ENCODE results near the gene MEX3A. TPM values are rescaled to one million over a fixed set of nuclear protein-coding genes. Genes with fewer than 3 reads are reported as not detected.

The MEX3A gene, protein sequence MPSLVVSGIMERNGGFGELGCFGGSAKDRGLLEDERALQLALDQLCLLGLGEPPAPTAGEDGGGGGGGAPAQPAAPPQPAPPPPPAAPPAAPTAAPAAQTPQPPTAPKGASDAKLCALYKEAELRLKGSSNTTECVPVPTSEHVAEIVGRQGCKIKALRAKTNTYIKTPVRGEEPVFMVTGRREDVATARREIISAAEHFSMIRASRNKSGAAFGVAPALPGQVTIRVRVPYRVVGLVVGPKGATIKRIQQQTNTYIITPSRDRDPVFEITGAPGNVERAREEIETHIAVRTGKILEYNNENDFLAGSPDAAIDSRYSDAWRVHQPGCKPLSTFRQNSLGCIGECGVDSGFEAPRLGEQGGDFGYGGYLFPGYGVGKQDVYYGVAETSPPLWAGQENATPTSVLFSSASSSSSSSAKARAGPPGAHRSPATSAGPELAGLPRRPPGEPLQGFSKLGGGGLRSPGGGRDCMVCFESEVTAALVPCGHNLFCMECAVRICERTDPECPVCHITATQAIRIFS
- total RNA-seq = not detected
- polyA plus RNA-seq = not detected

- H3K27ac ChIP-seq (ENCODE audit: insufficient read depth, low read length, poor library complexity, severe bottlenecking) = no peak within 1 kb of the TSS
- Mint-ChIP-seq H3K4me3 (peak within 1 kb of the TSS; percentile 82 to 90 (median 86)), H3K9me3 (peaks cover 0 to 3% (median 0%) of the 10 kb centered on the region in 7 donors), H3K27me3 (peaks cover 68% of the 10 kb centered on the region), H3K4me1 (peaks cover 0 to 18% (median 1%) of the 10 kb centered on the region in 4 donors), H3K27ac (peak within 1 kb of the TSS in 1 of 3 donors; percentile 11), H3K36me3 (no peaks in the 10 kb centered on the region)
- H3K27me3 ChIP-seq (ENCODE audit: control insufficient read depth, insufficient read depth, low read length) = peaks cover 16% of the 10 kb centered on the region
- peaks cover 17% of the 10 kb centered on the region for H3K4me1 ChIP-seq (ENCODE audit: control insufficient read depth, insufficient read depth, low read length, poor library complexity, severe bottlenecking)
- H3K36me3 ChIP-seq (ENCODE audit: control insufficient read depth, insufficient read depth, low read length) = no peaks in the 10 kb centered on the region
- peak within 1 kb of the TSS; percentile 57 for H3K4me3 ChIP-seq (ENCODE audit: low read depth, low read length)
- H3K9me3 ChIP-seq (ENCODE audit: control insufficient read depth in 2 of 2, low read length in 2 of 2) = no peaks in the 10 kb centered on the region
- DNase-seq = peak; percentile 55 to 56 (median 56)
- peak; percentile 69 to 72 for ATAC-seq (ENCODE audit: low read depth in 2 of 2)
Observed at GRCh38 chr1:156082309-156083091, at the start of gene MEX3A. Gene MEX3A, minus strand, starts transcription at chr1:156082465. Its CDS starts 467 bp downstream, at chr1:156081998.

- Histone ChIP-seq H3K9me3 (ENCODE audit: control insufficient read depth in 2 of 2, low read length in 2 of 2) (no peaks in the 10 kb centered on the region), H3K4me1 (ENCODE audit: control insufficient read depth, insufficient read depth, low read length, poor library complexity, severe bottlenecking) (peaks cover 45% of the 10 kb centered on the region), H3K4me3 (ENCODE audit: low read depth, low read length) (no peak overlapping the region), H3K27me3 (ENCODE audit: control insufficient read depth, insufficient read depth, low read length) (no peaks in the 10 kb centered on the region), H3K27ac (ENCODE audit: insufficient read depth, low read length, poor library complexity, severe bottlenecking) (no peak overlapping the region), H3K36me3 (ENCODE audit: control insufficient read depth, insufficient read depth, low read length) (peaks cover 38% of the 10 kb centered on the region)
- peaks cover 10% of the 10 kb centered on the region for H3K27me3 Mint-ChIP-seq
- peaks cover 8 to 50% (median 33%) of the 10 kb centered on the region in 4 donors for H3K4me1 Mint-ChIP-seq
- H3K9me3 Mint-ChIP-seq = peaks cover 0 to 4% (median 0%) of the 10 kb centered on the region in 7 donors
- H3K4me3 Mint-ChIP-seq = peak overlapping the region in 1 of 4 donors; percentile 77
- no peaks in the 10 kb centered on the region for H3K36me3 Mint-ChIP-seq
- peak overlapping the region in 1 of 3 donors; percentile 50 for H3K27ac Mint-ChIP-seq
- DNase-seq (no peak), ATAC-seq (ENCODE audit: low read depth in 2 of 2) (no peak)
Observed at GRCh38 chr1:156130578-156130942, 48.3 kb upstream of the MEX3A start.

DNA sequence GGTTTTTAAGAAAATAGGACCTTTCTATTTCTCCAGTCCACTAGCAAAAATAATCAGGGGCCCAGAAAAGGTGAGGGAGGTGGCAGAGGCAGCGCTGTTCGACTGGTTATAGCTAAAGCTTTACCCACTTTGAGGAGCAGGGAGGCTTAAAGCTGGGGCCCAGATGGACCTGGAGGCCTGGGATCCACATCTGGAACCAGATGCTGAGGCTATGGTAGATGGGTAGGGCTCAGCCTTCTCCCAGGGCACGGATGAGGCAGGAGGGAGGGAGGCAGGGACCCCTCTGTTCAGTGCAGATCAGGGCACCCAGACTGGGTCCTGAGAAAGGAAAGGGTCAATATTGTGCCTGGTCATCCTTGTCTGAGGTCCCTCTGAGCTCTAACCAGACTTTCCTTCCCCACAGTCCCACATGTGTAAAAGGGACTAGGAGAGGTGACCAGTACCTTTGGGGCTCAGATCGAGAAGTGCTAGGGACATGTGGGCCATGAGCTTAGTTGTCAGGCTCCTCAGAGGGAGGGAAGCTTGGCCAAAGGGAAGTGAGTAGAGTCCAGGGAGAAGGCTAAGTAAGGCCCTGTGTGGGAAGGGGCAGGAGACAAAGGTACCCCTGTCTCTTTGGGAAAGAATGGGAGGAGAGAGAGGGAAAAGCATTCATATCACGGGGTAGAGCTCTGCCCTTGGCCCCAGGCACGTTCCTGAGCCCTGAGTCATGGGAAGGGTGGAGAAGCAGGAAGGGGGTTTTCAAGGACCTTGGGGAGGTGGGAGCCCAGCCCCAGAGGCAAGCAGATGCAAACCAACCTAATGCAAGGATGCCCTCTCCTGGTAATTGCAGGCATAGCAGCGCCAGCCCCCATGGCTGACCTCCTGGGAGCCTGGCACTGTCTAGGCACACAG lies 47.7 kb upstream of the MEX3A start:
- no peaks in the 10 kb centered on the region for H3K36me3 Mint-ChIP-seq
- H3K27ac ChIP-seq (ENCODE audit: insufficient read depth, low read length, poor library complexity, severe bottlenecking) = peak overlapping the region; percentile 47

GRCh38 chr1:156128654-156129597 lies 46.7 kb upstream of the MEX3A start:
- H3K27me3 ChIP-seq (ENCODE audit: control insufficient read depth, insufficient read depth, low read length) = no peaks in the 10 kb centered on the region
- peaks cover 8 to 66% (median 43%) of the 10 kb centered on the region in 4 donors for H3K4me1 Mint-ChIP-seq
- DNase-seq (no peak), ATAC-seq (ENCODE audit: low read depth in 2 of 2) (no peak)
- H3K9me3 ChIP-seq (ENCODE audit: control insufficient read depth in 2 of 2, low read length in 2 of 2) = no peaks in the 10 kb centered on the region
- H3K36me3 ChIP-seq (ENCODE audit: control insufficient read depth, insufficient read depth, low read length) = peaks cover 23% of the 10 kb centered on the region
- peaks cover 13% of the 10 kb centered on the region for H3K27me3 Mint-ChIP-seq
- H3K4me1 ChIP-seq (ENCODE audit: control insufficient read depth, insufficient read depth, low read length, poor library complexity, severe bottlenecking) = peaks cover 56% of the 10 kb centered on the region
- H3K9me3 Mint-ChIP-seq = peaks cover 0 to 2% (median 0%) of the 10 kb centered on the region in 7 donors
- no peaks in the 10 kb centered on the region for H3K36me3 Mint-ChIP-seq
- peak overlapping the region in 3 of 4 donors; percentile 36 to 84 (median 52) for H3K4me3 Mint-ChIP-seq
- H3K27ac Mint-ChIP-seq = peak overlapping the region; percentile 76 to 89 (median 86)
- H3K27ac ChIP-seq (ENCODE audit: insufficient read depth, low read length, poor library complexity, severe bottlenecking) = peak overlapping the region; percentile 50
- no peak overlapping the region for H3K4me3 ChIP-seq (ENCODE audit: low read depth, low read length)

More for the DNA sequence above, 47.7 kb upstream of the MEX3A start:
- DNase-seq = peak; percentile 59 to 72 (median 71)
- Histone ChIP-seq H3K36me3 (ENCODE audit: control insufficient read depth, insufficient read depth, low read length) (peaks cover 33% of the 10 kb centered on the region), H3K27me3 (ENCODE audit: control insufficient read depth, insufficient read depth, low read length) (no peaks in the 10 kb centered on the region), H3K9me3 (ENCODE audit: control insufficient read depth in 2 of 2, low read length in 2 of 2) (no peaks in the 10 kb centered on the region), H3K4me3 (ENCODE audit: low read depth, low read length) (no peak overlapping the region), H3K4me1 (ENCODE audit: control insufficient read depth, insufficient read depth, low read length, poor library complexity, severe bottlenecking) (peaks cover 48% of the 10 kb centered on the region)
- Mint-ChIP-seq H3K27ac (peak overlapping the region; percentile 32 to 62 (median 50)), H3K27me3 (peaks cover 12% of the 10 kb centered on the region), H3K9me3 (peaks cover 0 to 4% (median 0%) of the 10 kb centered on the region in 7 donors), H3K4me3 (peak overlapping the region in 3 of 4 donors; percentile 6 to 77 (median 28)), H3K4me1 (peaks cover 8 to 56% (median 37%) of the 10 kb centered on the region in 4 donors)
- ATAC-seq (ENCODE audit: low read depth in 2 of 2) = peak; percentile 24 to 42

DNA sequence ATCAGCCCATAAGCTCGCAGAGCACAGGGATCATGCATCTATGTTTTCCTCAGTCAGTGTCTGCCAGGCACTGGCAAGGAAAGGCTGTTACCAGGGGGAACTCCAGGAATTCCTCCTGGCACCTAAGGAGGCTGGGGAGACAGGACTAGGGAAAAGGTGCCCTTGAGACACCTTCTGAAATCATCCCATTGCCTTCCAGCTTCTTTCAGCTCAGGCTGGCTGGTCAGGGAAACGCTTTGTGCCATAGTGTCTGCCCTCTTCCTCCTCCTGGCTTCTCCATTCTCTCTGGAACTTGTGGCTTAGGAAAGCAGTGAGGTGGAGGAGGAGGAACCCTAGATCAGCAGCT lies 46.0 kb upstream of the MEX3A start:
- H3K4me3 ChIP-seq (ENCODE audit: low read depth, low read length) = peak overlapping the region; percentile 48
- H3K27me3 Mint-ChIP-seq = peaks cover 8% of the 10 kb centered on the region
- H3K27ac Mint-ChIP-seq = peak overlapping the region; percentile 76 to 89 (median 86)
- H3K4me3 Mint-ChIP-seq = peak overlapping the region in 2 of 4 donors; percentile 36 to 84
- peak overlapping the region; percentile 50 for H3K27ac ChIP-seq (ENCODE audit: insufficient read depth, low read length, poor library complexity, severe bottlenecking)
- DNase-seq (no peak), ATAC-seq (ENCODE audit: low read depth in 2 of 2) (no peak)
- H3K4me1 ChIP-seq (ENCODE audit: control insufficient read depth, insufficient read depth, low read length, poor library complexity, severe bottlenecking) = peaks cover 62% of the 10 kb centered on the region
- no peaks in the 10 kb centered on the region for H3K36me3 Mint-ChIP-seq
- H3K4me1 Mint-ChIP-seq = peaks cover 8 to 72% (median 49%) of the 10 kb centered on the region in 4 donors
- peaks cover 17% of the 10 kb centered on the region for H3K36me3 ChIP-seq (ENCODE audit: control insufficient read depth, insufficient read depth, low read length)
- no peaks in the 10 kb centered on the region for H3K9me3 ChIP-seq (ENCODE audit: control insufficient read depth in 2 of 2, low read length in 2 of 2)
- H3K27me3 ChIP-seq (ENCODE audit: control insufficient read depth, insufficient read depth, low read length) = no peaks in the 10 kb centered on the region
- H3K9me3 Mint-ChIP-seq = peaks cover 0 to 1% (median 0%) of the 10 kb centered on the region in 7 donors

DNA sequence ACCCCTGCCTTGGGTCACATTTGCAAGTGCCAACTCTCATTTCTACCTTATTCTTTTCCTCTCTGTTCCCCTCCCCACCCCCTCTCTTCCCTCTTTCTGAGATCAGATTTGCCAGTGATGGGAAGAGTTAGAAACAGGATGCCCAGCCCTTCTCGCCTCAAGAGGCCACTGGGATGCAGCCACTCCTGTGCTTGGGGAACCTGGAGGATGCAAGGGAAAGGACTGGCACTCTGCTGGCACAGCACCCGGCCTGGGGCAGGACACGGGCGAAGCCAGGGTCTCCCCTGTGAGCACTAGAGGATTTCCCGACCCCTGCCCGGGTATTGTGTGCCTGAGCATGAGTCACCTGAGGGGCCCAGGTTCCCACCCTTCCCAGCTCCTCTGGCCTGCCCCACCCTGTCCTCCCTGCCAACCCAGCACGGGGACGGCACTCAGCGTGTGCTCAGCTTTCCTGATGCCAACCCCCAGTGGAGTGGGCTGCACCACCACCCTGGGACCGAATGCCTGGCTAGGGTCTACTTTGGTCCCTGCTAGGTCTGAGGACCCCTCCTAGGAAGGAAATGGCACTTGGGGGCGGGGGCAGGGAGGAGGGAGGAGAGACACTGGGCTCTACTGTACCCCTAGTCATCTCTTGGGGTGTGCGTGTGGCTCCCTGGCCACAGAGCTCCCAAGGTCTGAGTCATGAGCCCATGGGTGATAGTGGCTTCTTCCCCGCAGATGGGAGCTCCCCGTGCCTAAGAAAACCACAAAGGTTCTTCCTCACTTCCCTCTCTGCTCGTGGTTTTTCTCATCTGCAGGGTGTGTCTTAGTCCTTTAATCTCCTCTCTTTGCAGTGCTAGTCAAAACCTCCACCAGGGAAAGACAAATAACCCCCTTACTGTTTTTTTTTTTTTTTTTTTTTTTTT lies 44.6 kb upstream of the MEX3A start:
- H3K27me3 Mint-ChIP-seq = peaks cover 8% of the 10 kb centered on the region
- peak overlapping the region; percentile 89 to 94 (median 91) for H3K27ac Mint-ChIP-seq
- no peaks in the 10 kb centered on the region for H3K27me3 ChIP-seq (ENCODE audit: control insufficient read depth, insufficient read depth, low read length)
- H3K4me1 ChIP-seq (ENCODE audit: control insufficient read depth, insufficient read depth, low read length, poor library complexity, severe bottlenecking) = peaks cover 76% of the 10 kb centered on the region
- ATAC-seq (ENCODE audit: low read depth in 2 of 2) (peak; percentile 64 to 65), DNase-seq (peak; percentile 53 to 83 (median 80))
- peaks cover 13% of the 10 kb centered on the region for H3K36me3 ChIP-seq (ENCODE audit: control insufficient read depth, insufficient read depth, low read length)
- peak overlapping the region; percentile 87 for H3K27ac ChIP-seq (ENCODE audit: insufficient read depth, low read length, poor library complexity, severe bottlenecking)
- peak overlapping the region; percentile 69 to 84 (median 75) for H3K4me3 Mint-ChIP-seq
- peak overlapping the region; percentile 48 for H3K4me3 ChIP-seq (ENCODE audit: low read depth, low read length)
- no peaks in the 10 kb centered on the region for H3K36me3 Mint-ChIP-seq
- peaks cover 0 to 1% (median 0%) of the 10 kb centered on the region in 7 donors for H3K9me3 Mint-ChIP-seq
- H3K4me1 Mint-ChIP-seq = peaks cover 8 to 81% (median 54%) of the 10 kb centered on the region in 4 donors
- no peaks in the 10 kb centered on the region for H3K9me3 ChIP-seq (ENCODE audit: control insufficient read depth in 2 of 2, low read length in 2 of 2)

All from CD4-positive, CD25-positive, alpha-beta regulatory T cell (primary cell).